GM18511 (cell line): ENCODE results near the gene PLPP3.
A peak's percentile ranks its signal among the peaks of the same experiment; 100 is the strongest.

Experiments
- ATAC-seq: cut with Tn5 transposase; IDR thresholded peaks from one replicate; pipeline ENCODE4 v1.9.1; 2021; ENCODE audit warnings: mild to moderate bottlenecking, moderate library complexity; ENCODE audit not compliant: unreplicated experiment

Gene PLPP3

DNA sequence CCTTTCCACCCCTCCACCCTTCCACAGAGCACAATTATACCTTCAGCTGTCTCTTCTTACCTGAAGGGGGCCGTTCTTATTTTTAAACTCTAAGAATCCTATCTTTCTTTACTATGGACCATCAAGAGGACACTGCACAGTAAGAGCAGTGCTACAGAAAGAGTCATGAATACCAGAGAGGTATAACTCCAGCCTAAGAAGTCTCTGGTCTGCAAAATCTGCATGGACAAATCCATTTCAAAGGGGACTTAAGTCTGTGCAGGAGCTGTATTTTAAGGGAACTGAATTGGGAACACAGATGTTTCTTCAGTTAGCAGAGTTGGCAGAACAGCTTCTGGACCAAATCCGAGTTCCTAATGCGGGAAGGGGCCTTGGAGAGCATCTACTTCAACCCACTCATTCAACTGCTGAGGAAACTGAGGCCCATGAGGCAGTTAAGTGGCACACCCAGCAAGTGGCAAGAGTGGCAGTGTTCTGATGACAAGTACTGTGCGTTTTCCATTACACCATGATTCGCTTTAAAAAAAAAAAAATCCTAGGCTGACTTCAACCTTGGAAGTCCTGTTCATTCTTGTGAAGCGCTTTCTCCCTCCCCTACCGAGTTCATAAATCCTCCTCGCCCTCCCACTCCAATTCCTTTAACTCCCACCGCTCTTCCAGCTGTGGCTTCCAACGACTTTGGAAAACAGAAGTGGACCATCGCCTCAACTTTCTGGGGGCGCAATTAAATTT, 1.8 kb downstream of the PLPP3 start:
- no peak for ATAC-seq

DNA sequence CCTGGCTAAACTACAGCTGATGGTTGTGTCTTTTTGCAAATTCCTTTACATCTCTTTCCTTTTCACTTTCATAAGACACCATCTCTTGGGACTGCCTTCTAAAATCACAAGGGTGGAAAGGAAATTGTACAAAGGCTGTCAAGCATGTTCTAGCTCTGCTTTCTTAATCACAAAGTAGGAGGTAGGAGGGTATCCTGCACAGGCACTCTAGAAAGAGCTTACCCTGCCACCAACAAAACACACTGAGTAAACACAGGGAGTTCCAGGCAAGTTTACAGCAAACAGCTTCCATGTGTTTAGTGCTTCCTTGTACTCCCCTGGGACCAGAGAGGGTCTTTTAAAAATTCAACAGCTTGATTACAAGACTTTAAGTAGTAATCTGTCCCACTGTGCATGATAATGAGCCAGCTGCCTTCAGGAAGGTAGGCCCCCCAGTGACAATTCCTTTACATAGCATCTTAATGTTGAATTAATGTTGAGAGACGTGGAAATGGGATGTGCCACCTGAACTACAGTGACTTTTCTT, 2.4 kb downstream of the PLPP3 start:
- ATAC-seq = no peak

DNA sequence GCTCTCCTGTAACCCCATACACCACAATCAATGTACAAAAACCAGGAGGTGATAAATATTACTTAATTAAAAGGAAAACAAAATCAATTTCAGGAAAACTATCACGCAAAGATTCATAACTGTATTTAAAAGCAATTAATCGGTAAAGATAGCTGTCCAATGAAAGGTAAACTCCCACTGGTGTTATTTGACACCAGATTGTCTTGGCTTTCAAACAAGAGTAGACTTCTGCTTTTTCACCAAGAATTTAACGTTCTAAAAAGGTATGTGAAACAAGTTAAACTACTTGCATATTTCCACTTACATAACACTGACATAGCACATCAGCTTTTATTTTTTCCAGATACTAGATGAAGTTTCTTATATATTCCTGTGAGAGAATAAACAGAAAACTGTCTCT, 3.5 kb downstream of the PLPP3 start:
- no peak for ATAC-seq

DNA sequence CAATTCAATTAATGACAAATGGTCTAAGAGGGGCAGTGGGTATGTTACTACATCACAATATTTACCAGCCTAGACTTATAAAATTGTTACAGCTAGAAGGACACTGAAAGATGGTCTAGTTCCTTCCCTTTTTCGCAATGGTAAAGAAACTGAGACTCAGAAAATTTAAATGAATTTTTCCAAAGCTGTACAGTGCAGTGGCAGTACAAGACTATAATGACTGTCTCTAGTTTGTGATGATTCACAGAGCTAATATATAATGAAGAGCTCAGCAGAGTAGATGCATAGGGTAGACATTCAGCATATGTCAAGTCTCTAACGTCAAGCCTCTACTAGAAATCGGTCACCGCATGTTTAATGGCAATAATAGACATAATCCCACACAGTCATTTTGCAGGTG, 4.6 kb downstream of the PLPP3 start:
- ATAC-seq = no peak

DNA sequence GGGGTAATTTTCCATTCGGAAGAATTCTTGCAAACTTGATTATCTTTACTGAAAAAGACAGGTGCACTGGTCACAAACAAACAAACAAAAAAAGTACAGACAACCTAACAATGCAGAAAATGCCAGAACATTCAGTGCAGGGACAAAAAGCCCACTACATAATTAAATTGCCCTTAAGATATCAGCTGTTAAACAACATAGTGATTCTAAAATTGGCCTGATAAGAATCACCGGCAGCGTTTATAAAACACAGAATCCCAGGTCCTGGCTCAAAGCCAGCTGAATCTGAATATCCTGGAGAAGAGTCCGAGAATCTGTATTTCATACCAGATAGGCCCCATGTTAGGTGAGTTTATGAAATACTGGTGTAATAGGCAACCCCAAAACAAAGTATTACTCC, 6.1 kb downstream of the PLPP3 start:
- no peak for ATAC-seq

DNA sequence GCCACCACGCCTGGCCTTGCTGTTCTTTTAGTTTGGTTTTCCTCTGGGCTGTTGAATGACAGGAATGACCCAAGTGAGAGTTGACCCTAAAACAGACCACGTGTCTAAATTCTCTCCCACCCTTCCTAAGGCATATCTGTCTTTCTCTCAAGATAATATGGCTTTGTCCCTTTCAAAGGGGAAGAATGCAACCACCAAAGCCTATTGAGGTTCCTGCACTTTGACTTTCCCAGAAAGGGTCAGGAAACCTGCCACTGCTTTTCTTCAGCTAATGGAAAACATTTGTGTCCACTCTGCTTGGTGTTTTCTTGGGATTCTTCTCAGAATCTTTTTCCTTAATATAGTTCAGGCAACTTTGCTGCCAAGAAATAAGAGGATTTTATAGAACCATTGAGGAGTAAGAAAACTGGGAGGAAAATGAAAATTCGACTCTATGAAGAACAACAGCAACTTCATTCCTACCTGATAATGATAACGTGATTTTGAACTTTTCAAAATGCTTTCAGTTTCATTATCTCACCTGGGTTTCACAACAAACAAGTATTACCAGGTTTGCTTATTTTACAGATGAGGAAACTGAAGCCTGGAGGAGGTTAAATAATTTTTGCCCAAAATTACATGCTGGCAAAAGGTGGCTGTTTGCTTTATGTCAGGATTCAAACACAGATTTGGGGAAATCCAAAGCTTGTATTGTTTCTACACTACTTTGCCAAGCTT, 6.9 kb downstream of the PLPP3 start:
- ATAC-seq = no peak

DNA sequence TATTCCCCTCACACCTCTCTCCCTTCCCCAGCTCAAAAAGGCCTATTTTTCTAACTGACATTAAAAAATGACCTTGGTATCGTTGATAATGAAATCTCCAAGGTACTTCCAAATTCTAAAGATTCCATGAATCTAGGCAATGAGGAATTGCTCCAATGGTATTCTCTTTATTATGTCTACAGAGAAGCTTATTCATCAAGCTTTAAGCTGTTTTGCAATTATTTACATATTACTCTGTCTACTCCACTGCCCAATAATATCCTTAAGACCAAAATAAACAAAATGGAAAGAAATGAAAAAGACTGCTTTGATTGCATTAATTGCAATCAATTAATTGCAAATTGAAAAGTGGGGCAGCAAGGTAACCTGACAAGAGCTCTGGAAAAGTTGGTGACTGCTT, 7.9 kb downstream of the PLPP3 start:
- ATAC-seq = no peak

DNA sequence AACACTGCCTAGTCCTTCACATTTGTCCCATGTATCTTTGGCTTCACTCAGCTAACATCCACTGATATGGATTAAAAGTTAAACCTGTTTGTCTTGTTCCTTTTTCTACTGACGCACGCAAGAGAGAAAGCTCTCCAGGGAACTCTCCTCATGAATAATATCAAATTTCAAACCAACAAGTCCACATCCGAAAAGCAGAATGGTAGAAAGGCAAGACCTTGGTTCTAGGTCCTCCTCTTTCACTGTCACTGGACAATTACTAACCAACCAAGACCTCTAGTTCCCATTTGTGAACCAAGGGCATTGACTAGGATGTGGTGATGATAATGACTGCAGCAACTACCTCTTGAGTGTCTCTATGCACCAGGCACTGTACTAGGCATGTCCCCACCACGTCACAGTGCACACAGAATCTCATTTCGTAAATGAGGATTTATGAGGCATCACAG, 8.4 kb downstream of the PLPP3 start:
- no peak for ATAC-seq

DNA sequence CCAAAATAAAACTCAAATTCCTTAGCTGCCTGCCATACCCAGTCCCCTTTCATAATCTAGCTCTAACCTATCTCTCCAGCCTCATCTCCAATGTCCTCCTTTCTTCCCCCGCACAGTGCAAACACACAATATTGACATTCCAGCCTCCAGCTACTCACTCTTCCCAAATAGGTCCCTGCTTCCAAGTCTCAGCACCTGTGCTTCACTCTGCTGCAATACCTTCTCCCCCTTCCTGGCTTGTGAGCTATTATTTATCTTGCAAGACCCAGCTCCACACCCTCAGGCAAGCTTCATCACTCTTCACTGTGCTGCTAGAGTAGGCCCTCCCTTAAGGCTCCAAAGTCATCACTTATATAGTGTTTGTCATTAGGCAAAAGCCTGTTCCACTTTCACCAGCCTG, 9.7 kb downstream of the PLPP3 start:
- ATAC-seq = no peak

DNA sequence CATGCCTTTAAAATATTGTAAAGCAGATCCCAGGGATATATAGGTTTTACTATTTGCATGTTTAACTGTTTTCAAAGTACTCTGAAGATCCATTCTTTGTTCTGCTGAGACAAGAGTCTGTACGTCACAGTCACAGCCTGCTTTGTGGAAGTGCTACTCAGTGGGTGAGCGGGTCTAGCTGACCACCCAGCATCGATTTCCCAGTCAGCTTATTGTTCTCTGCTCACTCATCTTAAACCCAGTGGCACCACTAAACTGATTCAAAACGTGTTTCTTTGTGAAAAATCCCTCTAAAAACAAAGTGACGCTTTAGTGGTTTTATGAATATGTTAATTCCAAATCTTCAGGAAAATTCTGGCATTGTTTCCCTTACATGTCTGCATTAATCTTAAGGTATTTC, 12.4 kb downstream of the PLPP3 start:
- no peak for ATAC-seq

DNA sequence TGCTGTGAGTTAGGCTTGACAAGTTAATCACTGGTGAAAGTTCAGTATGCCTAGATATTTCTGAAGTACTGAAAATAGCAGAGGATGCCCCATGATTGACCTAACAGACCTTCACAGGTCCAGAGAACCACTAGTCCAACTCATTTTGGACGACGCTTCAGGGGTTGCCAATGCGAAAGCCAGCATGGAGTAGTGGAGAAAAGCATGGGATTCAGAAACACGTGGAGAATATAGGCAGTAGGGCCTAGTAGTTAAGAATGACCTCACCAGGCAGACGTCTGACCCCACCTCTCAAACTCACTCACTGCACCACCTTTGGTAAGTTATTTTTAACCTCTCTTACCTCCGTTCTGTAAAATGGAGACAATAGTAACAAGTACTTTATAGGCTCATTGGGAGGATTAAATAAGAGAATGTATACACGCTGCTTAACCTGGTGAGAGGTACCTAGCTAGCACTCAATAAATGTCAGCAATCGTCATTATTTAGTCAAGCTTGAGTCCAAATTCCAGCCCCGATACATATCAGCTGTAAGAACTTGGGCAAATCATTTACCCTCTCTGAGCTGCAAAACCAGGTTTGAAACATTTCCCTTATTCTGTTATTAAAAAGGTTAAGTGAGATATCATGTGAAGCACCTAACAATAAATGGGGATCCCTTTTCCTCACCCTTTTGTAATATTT, 13.2 kb downstream of the PLPP3 start:
- no peak for ATAC-seq

DNA sequence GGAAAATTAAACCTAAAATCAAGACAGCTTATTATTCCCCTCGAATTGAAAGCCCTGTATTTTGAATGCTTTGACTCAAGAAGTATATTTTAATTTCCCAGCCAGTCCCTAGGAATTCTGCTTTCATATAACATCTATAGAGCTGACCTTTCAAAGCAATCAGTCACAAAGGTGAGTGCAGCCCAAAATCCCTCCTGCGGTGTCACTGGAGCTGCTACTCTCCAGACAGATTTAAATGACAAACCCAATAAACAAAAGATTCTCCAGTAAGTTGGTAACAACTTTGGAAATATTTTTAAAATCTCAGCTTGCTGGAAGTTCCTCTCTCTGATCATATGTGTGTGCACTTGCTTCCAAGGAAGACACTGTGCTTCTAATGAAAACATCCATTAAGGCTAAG, 14.7 kb downstream of the PLPP3 start:
- no peak for ATAC-seq

DNA sequence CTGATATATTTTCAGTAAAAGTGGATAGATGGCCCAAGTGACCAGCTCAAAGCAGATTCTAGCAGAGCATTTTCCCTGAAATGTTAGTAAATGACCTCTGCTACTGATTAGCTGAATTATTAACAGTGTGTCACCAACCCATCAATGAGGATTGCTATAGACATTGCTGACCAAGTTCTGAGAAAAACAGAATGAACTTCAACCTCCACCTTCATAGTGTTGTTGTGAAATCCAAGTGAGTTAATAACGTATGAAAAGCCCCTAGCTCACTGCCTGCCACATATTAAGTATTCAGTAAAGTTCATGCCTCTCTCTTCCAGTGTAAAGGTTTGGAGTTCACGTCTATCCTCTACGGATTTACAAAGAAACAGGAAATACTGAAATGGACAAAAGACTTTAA, 15.8 kb downstream of the PLPP3 start:
- no peak for ATAC-seq

DNA sequence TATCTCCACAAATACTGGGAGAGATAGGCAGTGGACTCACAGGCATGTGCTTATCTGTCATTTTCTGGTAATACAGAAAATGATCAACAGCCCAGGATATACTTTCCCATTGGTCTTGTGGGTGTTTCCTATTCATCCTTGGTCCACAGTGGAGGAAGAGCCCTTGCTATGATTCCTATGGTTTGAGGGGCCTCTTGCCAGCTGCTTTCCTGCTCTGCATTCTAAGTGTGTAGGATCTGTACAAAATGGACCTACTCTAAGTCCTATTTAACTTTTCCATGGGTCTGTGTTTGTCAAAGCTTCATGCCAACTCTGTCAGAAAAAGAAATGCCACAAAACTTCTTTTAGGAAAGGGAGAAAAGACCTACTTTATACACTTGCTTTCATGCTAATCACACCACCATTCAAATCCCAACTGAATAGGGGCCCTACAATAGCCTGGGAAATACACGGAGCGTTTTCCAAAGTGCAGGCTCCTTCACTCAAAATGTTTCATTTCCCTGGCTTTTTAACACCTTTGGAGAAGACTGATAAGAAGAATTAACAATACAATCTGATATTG, 16.4 kb downstream of the PLPP3 start:
- no peak for ATAC-seq

DNA sequence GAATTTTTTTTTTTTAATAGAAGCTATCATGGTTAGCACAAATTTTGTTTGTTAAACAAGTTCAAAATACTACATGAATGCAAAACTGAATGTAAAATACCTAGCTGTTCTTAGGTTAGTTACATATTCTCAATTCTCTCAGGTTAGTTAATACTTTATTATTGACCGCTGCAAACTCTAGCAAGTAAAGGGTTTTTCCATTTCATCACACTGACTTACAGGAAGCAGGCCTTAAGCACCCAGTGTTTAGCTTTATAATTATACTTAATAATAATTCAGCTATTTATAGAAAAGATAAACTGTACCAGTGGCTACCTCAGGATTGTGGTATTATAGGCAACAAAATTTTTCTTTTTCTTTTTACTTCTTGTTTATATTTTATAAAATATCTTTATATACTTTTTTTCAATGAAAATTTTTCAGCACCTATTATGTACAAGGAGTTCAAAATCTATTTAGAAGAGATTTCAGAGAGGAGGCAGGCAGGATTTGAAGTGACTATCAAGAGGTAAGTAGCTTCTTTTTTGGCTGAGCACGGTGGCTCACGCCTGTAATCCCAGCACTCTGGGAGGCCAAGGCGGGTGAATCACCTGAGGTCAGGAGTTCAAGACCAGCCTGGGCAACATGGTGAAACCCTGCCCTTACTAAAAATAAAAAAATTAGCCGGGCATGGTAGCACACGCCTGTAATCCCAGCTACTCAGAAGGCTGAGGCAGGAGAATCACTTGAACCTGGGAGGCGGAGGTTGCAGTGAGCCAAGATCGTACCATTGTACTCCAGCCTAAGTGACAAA, 17.9 kb downstream of the PLPP3 start:
- peak; percentile 42 for ATAC-seq

DNA sequence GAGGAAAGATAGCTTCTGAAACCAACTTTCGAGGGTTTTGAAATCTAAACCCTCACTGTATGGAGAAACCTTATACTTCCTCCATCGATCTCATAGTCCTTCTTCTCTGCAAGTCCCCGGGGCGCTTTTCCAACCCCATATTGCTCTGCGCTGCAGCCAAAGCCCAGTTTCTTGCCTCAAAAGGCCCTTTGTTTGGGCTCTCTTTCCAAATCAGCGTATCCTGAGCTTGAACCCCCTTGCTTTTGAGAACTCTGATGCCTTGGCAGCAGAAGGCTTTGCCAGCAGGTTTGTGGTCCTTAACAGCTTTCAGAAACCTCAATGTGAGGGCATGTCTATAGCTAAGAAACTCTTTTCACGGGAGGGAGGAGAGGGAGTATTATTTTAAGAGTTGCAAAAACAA, 21.6 kb downstream of the PLPP3 start:
- no peak for ATAC-seq

DNA sequence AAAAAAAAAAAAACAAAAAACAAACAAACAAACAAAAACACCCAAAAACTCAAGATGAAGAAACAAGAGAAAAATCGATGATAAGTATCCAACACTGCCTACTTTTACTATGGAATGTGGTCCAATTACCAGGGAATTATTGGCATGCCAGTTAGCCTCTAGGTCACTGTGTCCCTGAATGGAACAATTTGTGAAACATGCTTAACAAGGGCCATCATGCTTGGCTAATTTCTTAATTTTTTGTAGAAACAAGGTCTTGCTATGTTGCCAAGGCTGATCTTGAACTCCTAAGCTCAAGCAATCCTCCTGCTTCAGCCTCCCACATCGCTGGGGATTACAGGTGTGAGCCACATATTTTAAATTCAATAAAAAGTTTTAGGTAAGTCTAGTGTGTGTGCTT, 23.9 kb downstream of the PLPP3 start:
- ATAC-seq = no peak

DNA sequence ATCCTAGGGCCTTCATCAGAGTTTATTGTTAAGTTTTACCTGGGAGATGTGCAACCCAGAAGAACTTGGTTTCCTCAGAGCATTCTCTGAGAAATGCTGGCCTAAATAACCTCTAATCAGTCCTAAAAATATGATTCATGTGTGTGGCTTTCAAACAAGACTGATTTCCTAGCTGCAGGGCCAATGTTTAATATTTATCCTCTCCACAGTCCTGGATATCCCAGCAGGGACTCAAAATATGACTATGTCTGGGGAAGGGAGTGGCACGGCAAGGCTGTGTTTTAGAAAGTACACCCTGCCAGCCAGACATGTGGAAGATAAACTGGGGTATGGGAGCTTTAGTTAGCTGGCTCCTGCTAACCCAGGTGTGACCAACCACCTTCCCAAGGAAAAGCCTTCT, 26.3 kb downstream of the PLPP3 start:
- ATAC-seq = no peak

DNA sequence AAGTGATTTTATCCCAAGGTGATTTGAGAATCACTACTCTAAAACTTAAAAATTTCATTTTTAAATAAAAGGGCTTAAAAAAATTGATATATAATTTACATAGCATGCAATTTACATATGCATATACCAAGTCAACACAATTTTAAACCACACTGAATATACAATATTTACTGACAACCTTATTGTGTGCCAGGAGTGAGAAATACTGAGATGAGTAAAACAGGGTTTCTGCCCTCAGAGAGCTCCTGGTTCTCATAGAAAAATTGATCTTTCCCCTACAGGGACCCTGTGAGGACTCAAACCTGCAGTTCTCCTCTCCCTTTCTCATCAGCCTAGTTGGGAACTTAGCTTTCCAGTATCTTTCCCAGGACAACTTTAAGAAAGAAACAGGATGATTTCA, 27.0 kb downstream of the PLPP3 start:
- no peak for ATAC-seq

DNA sequence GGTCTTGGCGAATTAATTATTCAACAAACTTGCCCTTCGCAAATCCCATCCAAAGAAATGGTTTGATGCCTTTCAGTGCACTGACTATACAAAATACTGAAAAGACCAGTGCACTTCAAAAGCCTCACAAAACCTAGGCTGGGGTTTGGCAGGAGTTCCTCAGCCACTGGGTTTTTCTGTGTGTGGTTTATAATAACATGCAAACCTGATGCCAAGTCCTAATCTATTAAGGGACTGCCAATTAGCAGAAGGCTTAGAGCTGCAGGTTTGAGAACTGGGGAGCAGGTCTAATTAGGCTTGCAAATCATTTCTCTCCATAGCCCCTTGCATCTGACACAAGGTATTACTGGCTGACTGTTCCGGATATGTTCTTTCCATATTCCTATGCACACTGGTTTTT, 27.7 kb downstream of the PLPP3 start:
- ATAC-seq = no peak

DNA sequence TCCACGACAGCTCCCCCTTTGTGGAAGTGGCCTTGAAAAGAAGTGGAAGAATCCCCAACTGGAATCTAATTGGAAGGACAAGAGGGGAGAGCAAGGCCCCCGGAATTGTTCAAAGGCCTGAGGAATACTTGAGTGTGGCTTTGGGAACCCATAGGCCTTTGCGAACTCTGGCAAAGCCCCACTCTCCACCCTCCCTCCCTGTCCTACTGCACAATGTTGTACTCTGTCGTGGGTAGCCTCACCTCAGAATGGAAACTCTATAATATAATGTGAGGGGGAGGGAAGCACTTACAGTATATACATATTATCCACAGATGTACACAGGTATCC, 28.5 kb downstream of the PLPP3 start:
- no peak for ATAC-seq
